Measurements from ENCODE around the gene MEIOSIN.
A peak's percentile ranks its signal among the peaks of the same experiment; 100 is the strongest.
"Not testable (repeated sequence)": the region's sequence is repeated elsewhere in the genome, so short reads cannot be mapped to it uniquely, and the experiment has no call there.

MEIOSIN gene

GRCh38 chr19:45733160-45733810 lies at the start of gene MEIOSIN:
MEIOSIN (plus strand) TSS chr19:45733439; CDS start chr19:45735377, 1,938 bp downstream.
- no peak for FAIRE-seq

DNA sequence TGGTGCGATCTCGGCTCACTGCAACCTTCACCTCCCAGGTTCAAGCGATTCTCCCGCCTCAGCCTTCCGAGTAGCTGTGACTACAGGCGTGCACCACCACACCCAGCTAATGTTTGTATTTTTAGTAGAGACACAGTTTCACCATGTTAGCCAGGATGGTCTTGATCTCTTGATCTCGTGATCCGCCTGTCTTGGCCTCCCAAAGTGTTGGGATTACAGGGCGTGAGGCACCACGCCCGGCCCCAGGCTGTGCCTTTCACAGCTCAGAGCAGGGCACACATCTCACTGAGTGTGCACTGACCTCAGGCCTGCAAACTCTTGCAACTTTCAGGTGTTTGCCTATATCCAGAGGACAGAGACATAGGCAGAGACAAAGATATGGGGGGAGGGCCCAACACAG lies 48.2 kb upstream of the MEIOSIN start:
- FAIRE-seq = not testable (repeated sequence)

- FAIRE-seq = no peak
Observed at GRCh38 chr19:45687599-45687998, 45.6 kb upstream of the MEIOSIN start.

- no peak for FAIRE-seq
Observed at GRCh38 chr19:45691516-45692186, 41.6 kb upstream of the MEIOSIN start, which contains the start of gene SNRPD2. SNRPD2 (minus strand) TSS chr19:45691953; CDS start chr19:45691888, 65 bp downstream.

- peak; percentile 99 for FAIRE-seq
Observed at GRCh38 chr19:45692187-45693105, 40.8 kb upstream of the MEIOSIN start, which contains the start of gene QPCTL. QPCTL (plus strand) TSS chr19:45692666; CDS start chr19:45692704, 38 bp downstream.

DNA sequence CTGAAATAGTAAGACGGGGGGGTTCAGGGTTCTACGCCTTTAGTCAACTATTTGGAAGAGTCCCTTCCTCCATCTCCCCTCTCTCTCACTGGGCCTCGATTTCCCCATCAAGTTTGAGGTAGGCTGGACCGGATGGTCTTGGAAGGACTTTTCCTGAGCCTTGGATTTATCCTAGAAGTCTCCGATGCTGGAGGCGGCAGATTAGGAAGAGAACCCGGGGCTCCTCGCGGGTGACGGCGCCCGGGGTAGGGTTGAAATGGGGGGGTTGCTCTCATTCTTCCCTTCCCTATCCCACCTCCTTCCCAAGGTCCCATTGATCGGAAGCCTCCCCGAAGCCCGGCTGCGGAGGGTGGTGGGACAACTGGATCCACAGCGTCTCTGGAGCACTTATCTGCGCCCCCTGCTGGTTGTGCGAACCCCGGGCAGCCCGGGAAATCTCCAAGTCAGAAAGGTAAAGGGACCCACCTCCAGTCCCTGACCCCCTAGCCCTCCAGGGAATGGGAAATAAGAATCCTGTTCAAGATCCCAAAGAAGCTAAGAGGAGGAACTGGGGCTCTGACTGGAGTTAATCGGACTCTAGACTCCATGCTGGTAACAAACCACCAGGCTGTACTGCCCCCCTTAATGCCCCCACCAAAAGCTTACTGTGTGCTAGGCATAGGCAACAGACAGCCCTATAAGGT lies 40.0 kb upstream of the MEIOSIN start:
- no peak for FAIRE-seq

- no peak for FAIRE-seq
Observed at GRCh38 chr19:45701676-45702075, 31.6 kb upstream of the MEIOSIN start.

- no peak for FAIRE-seq
Observed at GRCh38 chr19:45705115-45705514, 28.1 kb upstream of the MEIOSIN start.

- no peak for FAIRE-seq
Observed at GRCh38 chr19:45705710-45706415, 27.4 kb upstream of the MEIOSIN start.

GRCh38 chr19:45710356-45711130 lies 22.7 kb upstream of the MEIOSIN start:
- no peak for FAIRE-seq

DNA sequence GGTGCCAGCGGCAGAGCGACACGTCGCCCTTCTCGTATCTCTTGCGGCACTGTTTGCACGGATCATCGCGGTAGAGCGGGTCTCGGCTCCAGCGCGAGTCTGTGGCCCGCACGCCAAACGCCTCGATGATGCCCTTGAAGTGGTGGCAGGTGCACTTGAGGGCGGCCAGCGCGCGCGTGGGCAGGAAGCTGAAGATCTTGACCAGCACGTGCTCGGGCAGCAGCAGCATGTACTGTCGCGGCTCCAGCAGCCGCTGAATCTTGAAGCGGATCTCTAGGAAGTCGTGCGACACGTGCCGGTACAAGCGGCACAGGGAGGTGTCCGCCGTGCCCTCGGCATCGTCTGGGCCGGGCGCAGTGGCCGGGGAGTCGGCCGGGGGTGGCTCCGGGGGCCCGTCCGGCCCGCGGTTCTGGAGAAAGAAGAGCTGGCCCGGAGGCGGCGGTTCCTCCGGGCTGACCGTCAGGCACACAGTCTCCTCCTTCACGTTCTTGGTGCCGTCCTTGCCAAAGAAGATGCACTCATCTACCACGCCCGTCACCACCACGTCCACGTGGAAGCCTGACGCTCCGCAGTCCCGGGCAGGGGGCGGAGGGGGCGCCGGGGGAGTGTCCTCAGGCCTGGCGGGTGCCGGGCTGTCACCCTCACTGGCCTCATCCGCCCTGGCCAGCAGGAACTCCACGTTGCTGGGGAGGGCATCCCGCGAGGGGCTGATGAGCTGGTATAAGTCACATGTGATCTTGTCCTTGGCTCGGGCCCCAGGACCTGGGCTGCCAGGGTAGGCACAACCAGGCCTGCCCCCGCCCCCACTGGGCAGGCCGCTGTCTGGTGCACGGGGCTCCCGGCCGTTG lies 21.2 kb upstream of the MEIOSIN start:
- no peak for FAIRE-seq

- no peak for FAIRE-seq
Observed at GRCh38 chr19:45712699-45713067, 20.6 kb upstream of the MEIOSIN start.

DNA sequence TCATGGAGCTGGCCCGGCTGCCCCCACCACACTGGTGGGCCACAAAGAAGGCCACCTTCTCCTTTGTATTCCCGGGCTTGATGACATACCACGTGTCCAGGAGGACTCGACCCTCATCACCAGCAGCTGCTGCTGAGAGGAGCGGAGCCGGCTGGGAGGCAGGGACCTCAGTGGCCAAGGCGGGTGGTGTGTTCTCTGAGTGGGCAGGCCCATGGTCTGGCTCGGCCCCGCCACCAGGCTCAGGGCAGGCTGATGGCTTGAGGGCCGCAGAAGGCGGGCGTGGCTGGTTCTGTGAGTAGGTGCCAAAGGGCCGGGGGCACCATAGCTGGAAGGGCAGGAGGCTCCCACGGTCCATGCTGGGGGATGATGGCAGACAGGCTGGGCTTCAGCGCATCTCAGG lies 20.1 kb upstream of the MEIOSIN start:
- no peak for FAIRE-seq

GRCh38 chr19:45715139-45715538 lies 18.1 kb upstream of the MEIOSIN start:
- no peak for FAIRE-seq

DNA sequence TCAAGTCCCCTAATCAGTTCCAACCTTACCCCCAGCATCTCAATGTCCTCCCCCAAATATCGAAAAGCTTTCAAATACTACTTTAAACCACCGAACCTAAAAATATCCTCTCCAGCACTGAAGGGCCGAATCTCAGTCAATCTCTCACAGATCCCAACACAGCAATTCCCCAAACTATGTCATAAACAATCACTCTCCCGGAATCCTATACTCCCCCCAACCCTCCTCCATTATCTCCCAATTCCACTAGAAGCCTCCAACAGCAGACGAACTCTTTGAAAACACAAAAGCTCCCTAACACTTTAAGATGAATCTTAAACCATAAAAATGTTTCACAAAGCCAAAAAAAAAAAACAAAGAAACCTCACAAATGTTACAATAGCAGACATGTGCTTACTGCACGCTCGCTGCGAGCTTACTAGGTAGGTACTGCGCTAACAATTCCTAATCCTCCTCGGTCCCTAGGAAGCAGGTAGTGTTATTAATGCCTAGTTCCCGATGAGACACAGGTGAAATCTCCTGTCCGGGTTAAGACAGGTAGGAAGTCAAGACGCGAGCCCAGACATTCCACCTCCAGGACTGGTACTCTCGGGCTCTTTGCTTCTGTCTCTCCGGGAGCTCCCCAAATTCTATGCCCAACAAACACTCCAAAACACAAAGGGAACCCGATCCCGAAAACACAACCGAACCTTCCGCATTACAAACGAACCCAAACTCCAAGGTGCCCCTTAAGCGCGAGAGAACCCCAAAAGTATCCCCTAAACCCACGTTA lies 16.7 kb upstream of the MEIOSIN start:
- FAIRE-seq = no peak

DNA sequence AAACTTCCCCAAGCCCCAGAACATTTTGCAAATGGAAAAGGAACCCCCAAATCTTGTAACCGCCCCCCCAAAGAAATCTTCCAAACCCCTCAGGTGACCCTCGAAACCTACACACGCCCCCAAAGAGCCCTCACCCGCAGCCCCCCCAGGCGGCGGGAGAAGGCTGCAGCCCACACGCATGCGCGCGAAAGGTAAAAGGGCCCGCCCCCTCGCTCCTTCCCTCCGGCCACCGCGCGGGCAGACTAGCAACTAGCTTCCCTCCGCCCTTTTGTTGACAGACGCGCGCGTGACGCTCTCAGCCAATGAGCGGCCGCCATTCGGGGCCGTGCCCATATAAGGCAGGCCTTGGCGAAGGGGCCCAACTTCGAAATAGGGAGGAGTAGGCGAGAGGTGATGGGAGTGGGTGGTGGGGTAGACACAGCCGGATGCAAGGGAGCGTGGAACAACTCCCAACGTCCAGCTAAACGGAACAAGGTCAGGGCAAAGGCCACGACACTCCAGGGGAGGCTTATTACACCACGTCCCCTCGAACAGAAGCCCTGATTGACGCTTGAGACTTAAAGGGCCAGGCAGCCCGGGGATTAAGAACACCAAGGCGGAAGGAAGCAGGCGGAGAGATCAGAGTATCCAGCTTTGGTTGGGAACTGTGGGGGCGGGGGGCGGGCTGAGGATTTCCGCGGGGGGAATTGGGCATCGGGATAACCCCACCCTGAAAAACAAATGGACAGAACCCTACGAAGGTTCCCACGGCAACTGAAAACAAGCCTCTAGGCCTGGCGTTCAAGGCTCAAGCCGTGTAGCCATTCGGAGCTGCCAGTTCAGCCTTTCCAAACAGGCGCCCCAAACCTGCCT lies 15.9 kb upstream of the MEIOSIN start:
- peak; percentile 98 for FAIRE-seq

- no peak for FAIRE-seq
Observed at GRCh38 chr19:45717983-45718650, 15.1 kb upstream of the MEIOSIN start.

DNA sequence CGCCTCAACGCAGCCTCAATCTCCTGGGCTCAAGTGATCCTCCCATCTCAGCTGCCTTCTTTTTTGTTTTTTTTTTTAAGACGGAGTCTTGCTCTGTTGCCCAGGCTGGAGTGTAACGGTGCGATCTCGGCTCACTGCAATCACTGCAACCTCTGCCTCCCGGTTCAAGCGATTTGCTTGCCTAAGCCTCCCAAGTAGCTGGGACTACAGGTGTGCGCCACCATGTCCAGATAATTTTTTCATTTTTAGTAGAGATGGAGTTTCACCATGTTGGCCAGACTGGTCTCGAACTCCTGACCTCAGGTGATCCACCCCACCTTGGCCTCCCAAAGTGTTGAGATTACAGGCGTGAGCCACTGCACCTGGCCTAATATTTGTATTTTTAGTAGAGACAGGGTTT lies 13.2 kb upstream of the MEIOSIN start:
- FAIRE-seq = not testable (repeated sequence)
